Bronchial epithelial cell (primary cell): ENCODE data around the gene SOX6. TPM values are rescaled to one million over a fixed set of nuclear protein-coding genes. Genes with fewer than 3 reads are reported as not detected.

ENCODE experiments used
- DNase-seq: peaks from one replicate; pipeline ENCODE4 v3.0.0-alpha.2; 2010; ENCODE audit warnings: low read depth
- FAIRE-seq: peaks from 2 replicates; lab custom pipeline; 2011; peaks lifted over from hg19 to GRCh38; lab: Jason Lieb, UNC
- H3K27me3 ChIP-seq: 2 replicates; pipeline ENCODE4 v1.5.1; 2011; ENCODE audit warnings: low read length; ENCODE audit not compliant: control insufficient read depth, insufficient read depth
- H3K36me3 ChIP-seq: 2 replicates; pipeline ENCODE4 v1.5.1; 2011; ENCODE audit warnings: low read length; ENCODE audit not compliant: control insufficient read depth, insufficient read depth
- H3K4me3 ChIP-seq: 2 replicates; pipeline ENCODE4 v1.5.1; 2011; ENCODE audit warnings: mild to moderate bottlenecking, low read depth, low read length, control low read depth
- total RNA-seq: library from RNA; depleted of rRNA; stranded (reverse); fragments of >200 nt; gene quantifications from 2 replicates; pipeline ENCODE4 v1.2.1, GENCODE V29; 2014
- TF ChIP-seq, protein P1 (sequence below): IDR thresholded peaks from 2 replicates; pipeline ENCODE4 v1.5.1; 2011; ENCODE audit warnings: mild to moderate bottlenecking, moderate library complexity, low read length, control low read depth, inconsistent platforms; ENCODE audit not compliant: insufficient read depth, severe bottlenecking

The SOX6 gene
- total RNA-seq, 1 donor from 2014 or later, result 0.53 TPM

DNA sequence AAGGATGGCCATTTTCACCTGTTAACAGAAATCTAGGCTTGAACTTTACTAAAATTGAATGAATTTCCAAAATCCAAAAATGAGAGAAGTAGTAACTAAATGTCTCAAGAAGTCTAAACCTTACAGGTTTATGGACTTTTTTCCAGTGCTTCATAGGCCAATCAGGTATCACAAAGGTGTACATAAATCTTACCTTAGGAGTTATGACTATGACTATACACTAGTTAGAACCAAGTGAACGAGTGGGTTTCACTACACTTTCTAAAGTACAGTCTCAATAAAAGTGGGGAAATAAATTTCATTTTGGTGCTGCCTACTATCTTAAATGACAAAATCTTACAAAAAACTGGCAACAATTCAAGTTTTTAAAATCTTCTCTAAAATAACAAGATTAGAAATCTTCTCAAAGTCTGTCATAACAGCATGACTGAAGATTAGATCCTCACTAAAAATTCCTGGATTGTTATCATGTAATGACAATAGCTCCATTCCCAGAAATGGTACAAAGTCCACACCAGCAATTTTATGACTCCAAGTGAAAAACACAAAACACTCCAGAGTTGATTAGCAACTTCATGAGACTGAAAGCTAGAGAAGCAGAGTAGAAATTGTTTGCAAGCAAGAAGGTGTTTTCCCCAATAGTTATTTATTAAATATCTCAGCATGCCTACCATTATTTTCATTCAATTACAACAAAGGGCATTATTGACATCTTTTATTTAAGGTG is 20.9 kb downstream of the SOX6 start:
- Histone ChIP-seq H3K4me3 (no peak overlapping the region), H3K36me3 (no peaks in the 10 kb centered on the region), H3K27me3 (no peaks in the 10 kb centered on the region)
- no peak for FAIRE-seq
- TF ChIP-seq, protein P1, sequence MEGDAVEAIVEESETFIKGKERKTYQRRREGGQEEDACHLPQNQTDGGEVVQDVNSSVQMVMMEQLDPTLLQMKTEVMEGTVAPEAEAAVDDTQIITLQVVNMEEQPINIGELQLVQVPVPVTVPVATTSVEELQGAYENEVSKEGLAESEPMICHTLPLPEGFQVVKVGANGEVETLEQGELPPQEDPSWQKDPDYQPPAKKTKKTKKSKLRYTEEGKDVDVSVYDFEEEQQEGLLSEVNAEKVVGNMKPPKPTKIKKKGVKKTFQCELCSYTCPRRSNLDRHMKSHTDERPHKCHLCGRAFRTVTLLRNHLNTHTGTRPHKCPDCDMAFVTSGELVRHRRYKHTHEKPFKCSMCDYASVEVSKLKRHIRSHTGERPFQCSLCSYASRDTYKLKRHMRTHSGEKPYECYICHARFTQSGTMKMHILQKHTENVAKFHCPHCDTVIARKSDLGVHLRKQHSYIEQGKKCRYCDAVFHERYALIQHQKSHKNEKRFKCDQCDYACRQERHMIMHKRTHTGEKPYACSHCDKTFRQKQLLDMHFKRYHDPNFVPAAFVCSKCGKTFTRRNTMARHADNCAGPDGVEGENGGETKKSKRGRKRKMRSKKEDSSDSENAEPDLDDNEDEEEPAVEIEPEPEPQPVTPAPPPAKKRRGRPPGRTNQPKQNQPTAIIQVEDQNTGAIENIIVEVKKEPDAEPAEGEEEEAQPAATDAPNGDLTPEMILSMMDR, result no peak
- no peak for DNase-seq

DNA sequence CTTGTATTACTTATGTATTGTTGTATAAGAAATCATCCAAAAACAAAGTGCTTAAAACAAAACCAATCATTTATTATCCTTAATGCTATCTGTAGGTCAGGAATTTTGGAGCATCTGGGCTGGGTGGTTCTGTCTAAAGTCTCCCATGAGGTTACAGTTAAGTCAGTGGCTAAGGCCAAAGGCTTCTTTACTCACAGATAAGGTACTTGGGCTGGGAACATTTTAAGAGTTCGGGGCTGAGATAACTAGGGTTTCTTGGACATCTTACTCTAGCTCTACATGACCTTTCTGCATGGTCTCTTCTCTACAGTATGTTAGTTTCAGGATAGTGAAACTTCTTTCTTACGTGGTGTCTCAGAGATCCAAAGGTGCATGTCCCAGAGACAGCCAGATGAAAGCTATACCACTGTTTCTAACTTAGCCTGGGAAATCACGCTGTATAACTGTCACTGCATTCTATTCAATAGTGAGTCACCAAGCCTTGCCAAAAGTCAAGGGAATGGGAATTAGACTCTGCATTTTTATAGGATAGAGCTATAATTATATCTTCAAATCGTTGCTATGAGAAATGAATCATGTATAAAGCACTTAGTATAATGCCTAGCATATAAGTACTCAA is 29.6 kb downstream of the SOX6 start:
- Histone ChIP-seq H3K27me3 (no peaks in the 10 kb centered on the region), H3K36me3 (no peaks in the 10 kb centered on the region), H3K4me3 (no peak overlapping the region)
- DNase-seq (no peak), FAIRE-seq (no peak)
- TF ChIP-seq, protein P1, result no peak

DNA sequence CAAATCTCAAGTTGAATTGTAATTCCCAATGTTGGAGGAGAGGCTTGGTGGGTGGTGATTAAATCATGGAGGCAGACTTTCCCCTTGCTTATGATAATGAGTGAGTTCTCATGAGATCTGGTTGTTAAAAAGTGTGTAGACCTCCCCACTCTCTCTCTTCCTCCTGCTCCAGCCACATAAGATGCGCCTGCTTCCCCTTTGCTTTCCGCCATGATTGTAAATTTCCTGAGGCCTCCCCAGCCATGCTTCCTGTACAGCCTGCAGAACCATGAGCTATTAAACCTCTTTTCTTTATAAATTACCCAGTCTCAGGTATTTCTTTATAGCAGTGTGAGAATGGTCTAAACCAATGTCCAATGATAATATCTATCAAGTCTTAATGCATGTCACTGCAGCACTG is 34.2 kb downstream of the SOX6 start:
- FAIRE-seq (no peak), DNase-seq (no peak)
- Histone ChIP-seq H3K27me3 (no peaks in the 10 kb centered on the region), H3K4me3 (no peak overlapping the region), H3K36me3 (no peaks in the 10 kb centered on the region)
- TF ChIP-seq, protein P1, result no peak

DNA sequence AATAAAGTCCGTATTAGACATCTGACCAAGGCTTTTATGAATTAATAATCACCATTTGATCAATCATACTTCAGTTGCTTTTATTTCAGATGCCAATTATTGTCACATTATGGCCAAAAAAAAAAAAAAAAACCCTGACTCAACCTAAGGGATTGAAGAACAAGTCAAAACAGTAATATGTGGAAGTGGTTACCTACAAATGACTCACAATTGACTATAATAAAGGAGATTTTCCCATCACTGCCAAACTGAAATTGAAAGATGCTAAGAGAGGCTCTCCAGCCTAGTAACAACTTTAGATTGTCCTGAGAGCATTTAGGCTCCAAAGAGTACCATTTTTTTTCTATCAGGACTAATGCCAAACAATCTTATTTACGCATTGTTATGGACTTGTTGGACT is 35.2 kb downstream of the SOX6 start:
- Histone ChIP-seq H3K27me3 (no peaks in the 10 kb centered on the region), H3K36me3 (no peaks in the 10 kb centered on the region), H3K4me3 (no peak overlapping the region)
- FAIRE-seq (no peak), DNase-seq (peak; percentile 84)
- TF ChIP-seq, protein P1, result no peak

DNA sequence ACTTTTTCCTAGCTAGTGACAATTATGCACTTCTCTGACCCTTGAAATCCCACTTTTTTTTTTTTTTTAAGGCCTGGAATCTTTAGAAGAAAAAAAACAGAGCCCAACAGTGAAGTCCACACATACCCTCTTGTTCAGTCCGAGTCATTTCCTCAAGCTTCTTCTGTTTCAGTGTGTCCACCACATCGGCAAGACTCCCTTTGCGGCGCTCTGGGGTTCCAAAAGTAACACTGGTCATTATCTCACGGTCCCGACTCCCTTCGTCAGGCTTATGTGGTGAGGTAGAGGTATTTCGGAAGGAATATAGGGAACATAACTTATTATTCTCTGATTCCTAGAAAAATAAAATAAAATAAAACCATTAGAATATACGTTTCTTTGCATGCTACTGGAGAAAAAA is 38.0 kb downstream of the SOX6 start:
- FAIRE-seq, result no peak
- Histone ChIP-seq H3K27me3 (no peaks in the 10 kb centered on the region), H3K36me3 (no peaks in the 10 kb centered on the region), H3K4me3 (no peak overlapping the region)
- no peak for DNase-seq
- TF ChIP-seq, protein P1, result no peak
